Endodermal cell (in vitro differentiated cells): ENCODE measurements around the gene DCC. TPM values are rescaled to one million over a fixed set of nuclear protein-coding genes. Genes with fewer than 3 reads are reported as not detected.

ENCODE experiments used
- DNase-seq: peaks from one replicate; pipeline ENCODE4 v3.0.0-alpha.2; 2017
- H3K27ac ChIP-seq: 2 replicates; pipeline ENCODE4 v1.5.1; 2013; ENCODE audit warnings: mild to moderate bottlenecking, low read depth, low read length, moderate library complexity
- H3K27me3 ChIP-seq: 2 replicates; pipeline ENCODE4 v1.6.1; 2013; ENCODE audit warnings: mild to moderate bottlenecking, low read length, moderate library complexity; ENCODE audit not compliant: insufficient read depth, control insufficient read depth, poor library complexity, severe bottlenecking
- H3K36me3 ChIP-seq: 2 replicates; pipeline ENCODE4 v1.7.0; 2013; ENCODE audit warnings: mild to moderate bottlenecking, low read length, moderate library complexity; ENCODE audit not compliant: control insufficient read depth, insufficient read depth
- H3K4me1 ChIP-seq: one replicate; pipeline ENCODE4 v1.7.0; 2013; ENCODE audit warnings: low read length; ENCODE audit not compliant: control insufficient read depth, insufficient read depth
- H3K4me3 ChIP-seq: 2 replicates; pipeline ENCODE4 v1.5.1; 2013; ENCODE audit warnings: mild to moderate bottlenecking, low read length, moderate library complexity
- H3K9ac ChIP-seq: 2 replicates; pipeline ENCODE4 v1.6.1; 2013; ENCODE audit warnings: mild to moderate bottlenecking, low read length, moderate library complexity; ENCODE audit not compliant: poor library complexity, severe bottlenecking; ENCODE audit errors: extremely low read depth
- H3K9me3 ChIP-seq: 2 replicates; pipeline ENCODE4 v1.6.1; 2013; ENCODE audit warnings: mild to moderate bottlenecking, low read length, moderate library complexity; ENCODE audit not compliant: control insufficient read depth
- H3K27ac Mint-ChIP-seq: 2 replicates; pipeline ENCODE4 v1.8.0; 2020; ENCODE audit warnings: mixed read lengths
- H3K27me3 Mint-ChIP-seq: 2 replicates; pipeline ENCODE4 v1.8.0; 2021; ENCODE audit warnings: mild to moderate bottlenecking, mixed read lengths; ENCODE audit not compliant: insufficient read depth
- H3K36me3 Mint-ChIP-seq: 2 replicates; pipeline ENCODE4 v1.8.0; 2020; ENCODE audit warnings: low read depth, mixed read lengths
- H3K4me1 Mint-ChIP-seq: 2 replicates; pipeline ENCODE4 v1.8.0; 2020; ENCODE audit warnings: mixed read lengths
- H3K4me3 Mint-ChIP-seq: 2 replicates; pipeline ENCODE4 v1.8.0; 2020; ENCODE audit warnings: mild to moderate bottlenecking, moderate library complexity, mixed read lengths
- H3K9me3 Mint-ChIP-seq: 2 replicates; pipeline ENCODE4 v1.8.0; 2020; ENCODE audit warnings: mild to moderate bottlenecking, mixed read lengths
- CTCF ChIP-seq: fragments of 200-600 bp; sonication (generic); conservative IDR thresholded peaks from 2 replicates; pipeline ENCODE4 v1.5.0; 2021; ENCODE audit warnings: antibody characterized with exemption, mild to moderate bottlenecking
- WGBS, 2 experiments: methylation state at CpG; one replicate each; pipeline versions ENCODE4 v1.1.5 to v1.1.7; 2013; ENCODE audit warnings: missing lambda C conversion rate in 2 of 2, mixed read lengths in 1 of 2; ENCODE audit not compliant: insufficient coverage in 1 of 2, insufficient read length in 1 of 2; 5-methylcytosine and 5-hydroxymethylcytosine counted together
- total RNA-seq, 2 donors: library from RNA; stranded (reverse); fragmentation: NEBNext Ultra II Directional in 1 of 2; extraction: Animal tissue kit (Norgen Biotek cat#: 25700) in 1 of 2; gene quantifications; 2 replicates in 1 of 2; 3 replicates in 1 of 2; pipeline ENCODE4 v1.2.1, GENCODE V29; 2021

DCC gene
- total RNA-seq, 2 donors from 2014 or later: 0.77 to 0.97 TPM

- peaks cover 8% of the 10 kb centered on the region for H3K9me3 Mint-ChIP-seq
- 59% methylated on average over 3 of the region's 3 CpGs; no CpG with 5 or more reads in 1 of the 2 experiments for WGBS, 2 experiments
- DNase-seq: no peak
Observed at GRCh38 chr18:52764316-52764715, 424.3 kb downstream of the DCC start.

GRCh38 chr18:52766002-52766545 lies 426.1 kb downstream of the DCC start:
- H3K27ac Mint-ChIP-seq: no peak overlapping the region

More at GRCh38 chr18:52764316-52764715, 424.3 kb downstream of the DCC start:
- H3K4me3 Mint-ChIP-seq: no peak overlapping the region
- H3K27ac Mint-ChIP-seq: no peak overlapping the region
- H3K4me3 ChIP-seq: no peak overlapping the region
- no peaks in the 10 kb centered on the region for H3K27me3 Mint-ChIP-seq
- H3K36me3 ChIP-seq: no peaks in the 10 kb centered on the region
- H3K27me3 ChIP-seq: no peaks in the 10 kb centered on the region
- no peak overlapping the region for H3K9ac ChIP-seq
- H3K9me3 ChIP-seq: no peaks in the 10 kb centered on the region
- no peak overlapping the region for H3K27ac ChIP-seq
- no peak for TF ChIP-seq CTCF
- peaks cover 14% of the 10 kb centered on the region for H3K4me1 Mint-ChIP-seq
- H3K4me1 ChIP-seq: peaks cover 9% of the 10 kb centered on the region
- H3K36me3 Mint-ChIP-seq: no peaks in the 10 kb centered on the region

GRCh38 chr18:52781113-52781512 lies 441.1 kb downstream of the DCC start:
- H3K27me3 Mint-ChIP-seq: no peaks in the 10 kb centered on the region
- peaks cover 6% of the 10 kb centered on the region for H3K9me3 Mint-ChIP-seq
- Histone ChIP-seq H3K9ac (no peak overlapping the region), H3K9me3 (no peaks in the 10 kb centered on the region), H3K27ac (no peak overlapping the region), H3K36me3 (no peaks in the 10 kb centered on the region), H3K27me3 (no peaks in the 10 kb centered on the region), H3K4me1 (no peaks in the 10 kb centered on the region), H3K4me3 (no peak overlapping the region)
- H3K4me3 Mint-ChIP-seq: no peak overlapping the region
- no peak for DNase-seq
- no peaks in the 10 kb centered on the region for H3K4me1 Mint-ChIP-seq
- no peak overlapping the region for H3K27ac Mint-ChIP-seq
- no peaks in the 10 kb centered on the region for H3K36me3 Mint-ChIP-seq
- 93% methylated on average over 2 to 5 of the region's 5 CpGs for WGBS, 2 experiments
- no peak for TF ChIP-seq CTCF

More at GRCh38 chr18:52766002-52766545, 426.1 kb downstream of the DCC start:
- 78 to 91% methylated on average over 6 to 9 of the region's 9 CpGs for WGBS, 2 experiments
- TF ChIP-seq CTCF: no peak
- Histone ChIP-seq H3K9ac (no peak overlapping the region), H3K36me3 (no peaks in the 10 kb centered on the region), H3K9me3 (no peaks in the 10 kb centered on the region), H3K27me3 (no peaks in the 10 kb centered on the region), H3K4me1 (peaks cover 9% of the 10 kb centered on the region), H3K27ac (no peak overlapping the region), H3K4me3 (no peak overlapping the region)
- peaks cover 14% of the 10 kb centered on the region for H3K4me1 Mint-ChIP-seq
- no peak overlapping the region for H3K4me3 Mint-ChIP-seq
- peaks cover 2% of the 10 kb centered on the region for H3K9me3 Mint-ChIP-seq
- DNase-seq: no peak
- H3K36me3 Mint-ChIP-seq: no peaks in the 10 kb centered on the region
- no peaks in the 10 kb centered on the region for H3K27me3 Mint-ChIP-seq
